Thymus (tissue), 11 donors: ENCODE results near the gene SSBP3. TPM values are rescaled to one million over a fixed set of nuclear protein-coding genes. Genes with fewer than 3 reads are reported as not detected.
A peak's percentile ranks its signal among the peaks of the same experiment; 100 is the strongest.

Source experiments
- DNase-seq, 9 donors: peaks; one replicate each; pipeline ENCODE4 v3.0.0-alpha.2; 2013; ENCODE audit warnings: low spot score in 9 of 9, low read depth in 6 of 9, missing footprints in 1 of 9
- H3K27ac ChIP-seq, 2 donors: one replicate each; pipeline ENCODE4 v1.5.1; 2013; ENCODE audit warnings: control low read depth in 1 of 2, low read depth in 1 of 2, low read length in 1 of 2, mild to moderate bottlenecking in 1 of 2, moderate library complexity in 1 of 2
- H3K27me3 ChIP-seq, 2 donors: one replicate each; pipeline ENCODE4 v1.5.1; 2013; ENCODE audit warnings: low read length in 1 of 2; ENCODE audit not compliant: control insufficient read depth in 2 of 2, insufficient read depth in 1 of 2
- H3K36me3 ChIP-seq, 2 donors: one replicate each; pipeline ENCODE4 v1.5.1; 2013; ENCODE audit warnings: low read length in 1 of 2, mild to moderate bottlenecking in 1 of 2, moderate library complexity in 1 of 2; ENCODE audit not compliant: control insufficient read depth in 2 of 2, insufficient read depth in 2 of 2
- H3K4me1 ChIP-seq, 2 donors: one replicate each; pipeline ENCODE4 v1.5.1; 2013; ENCODE audit warnings: low read length in 2 of 2; ENCODE audit not compliant: control insufficient read depth in 2 of 2, insufficient read depth in 2 of 2
- H3K4me3 ChIP-seq, 2 donors: one replicate each; pipeline ENCODE4 v1.5.1; 2013; ENCODE audit warnings: low read length in 2 of 2, control low read depth in 1 of 2, mild to moderate bottlenecking in 1 of 2
- H3K9me3 ChIP-seq, 2 donors: one replicate each; pipeline ENCODE4 v1.5.1; 2013; ENCODE audit warnings: low read length in 1 of 2, mild to moderate bottlenecking in 1 of 2; ENCODE audit not compliant: control insufficient read depth in 2 of 2, insufficient read depth in 1 of 2
- WGBS: extraction: QIAGEN DNeasy Blood & Tissue Kit; methylation state at CpG from one replicate; pipeline ENCODE4 v1.1.7; 2013; 5-methylcytosine and 5-hydroxymethylcytosine counted together
- polyA plus RNA-seq: library from polyadenylated mRNA; stranded (reverse); fragments of 200-250 nt; gene quantifications from one replicate; pipeline ENCODE4 v1.2.3, GENCODE V29; 2013
- total RNA-seq: library from RNA; stranded (reverse); fragments of 120-200 nt; gene quantifications from one replicate; pipeline ENCODE4 v1.2.4, GENCODE V29; 2013
- donor health status: healthy.

The SSBP3 gene
- total and polyA plus RNA-seq, 2 donors: 36.8 to 55.7 TPM

GRCh38 chr1:54380290-54380882 is 25.8 kb downstream of the SSBP3 start:
- 68% methylated on average over 15 of the region's 15 CpGs for WGBS
- no peak for DNase-seq
- Histone ChIP-seq H3K27me3 (no peaks in the 10 kb centered on the region), H3K9me3 (no peaks in the 10 kb centered on the region), H3K4me3 (no peak overlapping the region), H3K36me3 (peaks cover 72 to 76% of the 10 kb centered on the region in 2 donors), H3K27ac (peak overlapping the region in 1 of 2 donors; percentile 13), H3K4me1 (peaks cover 21 to 64% of the 10 kb centered on the region in 2 donors)

GRCh38 chr1:54379555-54380289 is 26.5 kb downstream of the SSBP3 start:
- DNase-seq: no peak

GRCh38 chr1:54378874-54379554 is 27.2 kb downstream of the SSBP3 start:
- Histone ChIP-seq H3K27ac (peak overlapping the region; percentile 31 to 33), H3K36me3 (peaks cover 68 to 70% of the 10 kb centered on the region in 2 donors), H3K27me3 (no peaks in the 10 kb centered on the region), H3K4me3 (no peak overlapping the region), H3K4me1 (peaks cover 25 to 73% of the 10 kb centered on the region in 2 donors), H3K9me3 (no peaks in the 10 kb centered on the region)
- 71% methylated on average over 16 of the region's 16 CpGs for WGBS
- no peak for DNase-seq

More at GRCh38 chr1:54379555-54380289, 26.5 kb downstream of the SSBP3 start:
- H3K4me1 ChIP-seq: peaks cover 21 to 66% of the 10 kb centered on the region in 2 donors
- H3K36me3 ChIP-seq: peaks cover 69 to 71% of the 10 kb centered on the region in 2 donors
- no peaks in the 10 kb centered on the region for H3K27me3 ChIP-seq
- WGBS: 95% methylated on average over 23 of the region's 23 CpGs
- no peak overlapping the region for H3K27ac ChIP-seq
- no peak overlapping the region for H3K4me3 ChIP-seq
- no peaks in the 10 kb centered on the region for H3K9me3 ChIP-seq

GRCh38 chr1:54378157-54378873 is 27.9 kb downstream of the SSBP3 start:
- Histone ChIP-seq H3K27ac (peak overlapping the region; percentile 33 to 42), H3K4me1 (peaks cover 31 to 80% of the 10 kb centered on the region in 2 donors), H3K27me3 (no peaks in the 10 kb centered on the region), H3K36me3 (peaks cover 64 to 69% of the 10 kb centered on the region in 2 donors), H3K9me3 (no peaks in the 10 kb centered on the region), H3K4me3 (no peak overlapping the region)
- WGBS: 50% methylated on average over 17 of the region's 17 CpGs
- no peak for DNase-seq

GRCh38 chr1:54377040-54377691 is 29.0 kb downstream of the SSBP3 start:
- WGBS: 80% methylated on average over 8 of the region's 8 CpGs
- Histone ChIP-seq H3K27me3 (no peaks in the 10 kb centered on the region), H3K9me3 (no peaks in the 10 kb centered on the region), H3K4me1 (peaks cover 35 to 91% of the 10 kb centered on the region in 2 donors), H3K36me3 (peaks cover 61 to 70% of the 10 kb centered on the region in 2 donors), H3K27ac (peak overlapping the region in 1 of 2 donors; percentile 13), H3K4me3 (no peak overlapping the region)
- peak in 1 of 9 donors; percentile 37 for DNase-seq

GRCh38 chr1:54376430-54377039 is 29.7 kb downstream of the SSBP3 start:
- Histone ChIP-seq H3K27ac (peak overlapping the region; percentile 11 to 30), H3K9me3 (no peaks in the 10 kb centered on the region), H3K4me3 (no peak overlapping the region), H3K4me1 (peaks cover 35 to 96% of the 10 kb centered on the region in 2 donors), H3K36me3 (peaks cover 58 to 65% of the 10 kb centered on the region in 2 donors), H3K27me3 (no peaks in the 10 kb centered on the region)
- peak in 1 of 9 donors; percentile 24 for DNase-seq
- WGBS: 78% methylated on average over 7 of the region's 7 CpGs

GRCh38 chr1:54375712-54376429 is 30.3 kb downstream of the SSBP3 start:
- Histone ChIP-seq H3K27ac (peak overlapping the region in 1 of 2 donors; percentile 30), H3K27me3 (no peaks in the 10 kb centered on the region), H3K9me3 (no peaks in the 10 kb centered on the region), H3K36me3 (peaks cover 57 to 64% of the 10 kb centered on the region in 2 donors), H3K4me1 (peaks cover 35 to 99% of the 10 kb centered on the region in 2 donors), H3K4me3 (no peak overlapping the region)
- 91% methylated on average over 8 of the region's 8 CpGs for WGBS
- no peak for DNase-seq

GRCh38 chr1:54375298-54375697 is 30.9 kb downstream of the SSBP3 start:
- Histone ChIP-seq H3K27me3 (no peaks in the 10 kb centered on the region), H3K9me3 (no peaks in the 10 kb centered on the region), H3K36me3 (peaks cover 57 to 60% of the 10 kb centered on the region in 2 donors), H3K27ac (no peak overlapping the region), H3K4me1 (peaks cover 35 to 98% of the 10 kb centered on the region in 2 donors), H3K4me3 (no peak overlapping the region)
- WGBS: 97% methylated on average over 3 of the region's 3 CpGs
- DNase-seq: no peak
